ENCODE measurements around the gene IRF2BP1. TPM values are rescaled to one million over a fixed set of nuclear protein-coding genes. Genes with fewer than 3 reads are reported as not detected.
A peak's percentile ranks its signal among the peaks of the same experiment; 100 is the strongest.

The IRF2BP1 gene
- total and polyA plus RNA-seq, 5 donors from 2014 or later: 4.5 to 21.2 (median 5.6) TPM

DNA sequence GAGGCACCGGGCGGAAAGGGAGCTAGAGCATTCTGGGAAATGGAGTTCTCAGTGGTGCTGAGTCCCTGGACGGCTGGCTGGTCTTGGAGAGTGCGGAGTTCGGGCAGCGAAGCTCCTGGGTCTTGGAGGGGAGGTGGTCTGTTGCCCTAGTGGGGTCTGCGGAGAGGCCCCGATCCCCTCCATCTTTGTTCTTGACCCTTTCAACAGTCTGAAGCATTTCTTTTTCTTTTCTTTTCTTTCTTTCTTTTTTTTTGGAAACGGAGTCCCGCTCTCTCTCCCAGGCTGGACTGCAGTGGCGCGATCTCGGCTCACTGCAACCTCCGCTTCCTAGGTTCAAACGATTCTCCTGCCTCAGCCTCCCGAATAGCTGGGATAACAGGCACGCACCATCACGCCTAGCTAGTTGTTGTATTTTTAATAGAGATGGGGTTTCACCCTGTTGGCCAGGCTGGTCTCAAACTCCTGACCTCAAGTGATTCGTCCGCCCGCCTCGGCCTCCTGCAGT is 22.6 kb downstream of the IRF2BP1 start:
- Histone ChIP-seq H3K4me1 (ENCODE audit: control insufficient read depth, insufficient read depth, low read length, poor library complexity, severe bottlenecking) (peaks cover 25% of the 10 kb centered on the region), H3K36me3 (ENCODE audit: control insufficient read depth, insufficient read depth, low read length) (peaks cover 14% of the 10 kb centered on the region), H3K27ac (ENCODE audit: insufficient read depth, low read length, poor library complexity, severe bottlenecking) (no peak overlapping the region), H3K4me3 (ENCODE audit: low read depth, low read length) (peak overlapping the region; percentile 69), H3K27me3 (ENCODE audit: control insufficient read depth, insufficient read depth, low read length) (no peaks in the 10 kb centered on the region), H3K9me3 (ENCODE audit: control insufficient read depth in 2 of 2, low read length in 2 of 2) (no peaks in the 10 kb centered on the region)
- H3K36me3 Mint-ChIP-seq: peaks cover 4% of the 10 kb centered on the region
- H3K27me3 Mint-ChIP-seq: peaks cover 34% of the 10 kb centered on the region
- H3K27ac Mint-ChIP-seq: peak overlapping the region; percentile 92 to 96 (median 94)
- H3K9me3 Mint-ChIP-seq: peaks cover 0 to 5% (median 0%) of the 10 kb centered on the region in 7 donors
- peak overlapping the region; percentile 92 to 98 (median 94) for H3K4me3 Mint-ChIP-seq
- DNase-seq (no peak), ATAC-seq (ENCODE audit: low read depth in 2 of 2) (no peak)
- H3K4me1 Mint-ChIP-seq: peaks cover 0 to 45% (median 20%) of the 10 kb centered on the region in 4 donors

DNA sequence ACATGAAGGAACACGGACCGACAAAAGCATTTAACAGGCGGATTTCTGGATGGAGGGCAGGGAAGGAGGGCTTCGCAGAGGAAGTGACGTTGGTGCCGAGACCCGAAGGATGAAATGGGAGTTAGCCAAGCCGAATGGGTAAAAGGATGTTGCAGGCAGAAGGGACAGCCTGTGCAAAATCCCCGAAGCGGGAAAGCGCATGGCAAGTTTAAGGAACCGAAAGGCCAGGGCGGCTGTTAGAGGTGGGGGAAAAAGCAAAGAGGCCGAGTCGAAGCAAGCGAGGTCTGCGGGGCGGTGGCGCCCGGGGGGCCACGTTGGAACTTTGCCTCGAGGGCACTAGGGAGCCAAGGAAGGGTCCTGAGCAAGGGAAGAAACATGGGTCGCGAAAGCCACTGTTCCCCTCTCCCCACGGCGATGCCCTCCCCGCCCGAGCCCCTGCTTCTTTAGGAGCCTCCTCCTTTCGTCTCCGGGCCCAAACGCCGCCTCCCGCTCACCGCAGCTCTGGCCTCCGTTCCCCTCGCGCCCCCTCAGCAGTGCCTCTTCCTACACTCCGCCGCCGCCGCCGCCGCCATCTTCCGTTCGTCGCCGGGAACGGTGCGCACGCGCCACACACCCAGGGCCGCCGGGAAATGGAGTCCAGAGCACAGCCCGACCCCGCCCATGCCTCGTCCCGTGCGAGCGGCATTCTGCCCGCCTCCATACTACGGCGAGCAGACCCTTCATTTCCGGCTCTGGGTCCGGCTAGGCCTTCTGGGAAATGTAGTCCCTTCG is 23.2 kb downstream of the IRF2BP1 start, which contains the start of gene SYMPK:
Gene SYMPK, minus strand, starts transcription at position 584 of the 771 bp plus-strand sequence. CDS start 8,652 bp downstream, outside the sequence.
- Mint-ChIP-seq H3K27me3 (peaks cover 34% of the 10 kb centered on the region), H3K36me3 (peaks cover 8% of the 10 kb centered on the region), H3K9me3 (peaks cover 0 to 5% (median 0%) of the 10 kb centered on the region in 7 donors), H3K27ac (peak within 1 kb of the TSS; percentile 92 to 96 (median 94)), H3K4me1 (peaks cover 0 to 50% (median 25%) of the 10 kb centered on the region in 4 donors), H3K4me3 (peak within 1 kb of the TSS; percentile 92 to 98 (median 94))
- peak within 1 kb of the TSS; percentile 88 for H3K27ac ChIP-seq (ENCODE audit: insufficient read depth, low read length, poor library complexity, severe bottlenecking)
- H3K27me3 ChIP-seq (ENCODE audit: control insufficient read depth, insufficient read depth, low read length): no peaks in the 10 kb centered on the region
- peak within 1 kb of the TSS; percentile 94 for H3K4me3 ChIP-seq (ENCODE audit: low read depth, low read length)
- H3K9me3 ChIP-seq (ENCODE audit: control insufficient read depth in 2 of 2, low read length in 2 of 2): no peaks in the 10 kb centered on the region
- H3K36me3 ChIP-seq (ENCODE audit: control insufficient read depth, insufficient read depth, low read length): peaks cover 16% of the 10 kb centered on the region
- DNase-seq (peak; percentile 98 to 99 (median 99)), ATAC-seq (ENCODE audit: low read depth in 2 of 2) (peak; percentile 99)
- H3K4me1 ChIP-seq (ENCODE audit: control insufficient read depth, insufficient read depth, low read length, poor library complexity, severe bottlenecking): peaks cover 25% of the 10 kb centered on the region

DNA sequence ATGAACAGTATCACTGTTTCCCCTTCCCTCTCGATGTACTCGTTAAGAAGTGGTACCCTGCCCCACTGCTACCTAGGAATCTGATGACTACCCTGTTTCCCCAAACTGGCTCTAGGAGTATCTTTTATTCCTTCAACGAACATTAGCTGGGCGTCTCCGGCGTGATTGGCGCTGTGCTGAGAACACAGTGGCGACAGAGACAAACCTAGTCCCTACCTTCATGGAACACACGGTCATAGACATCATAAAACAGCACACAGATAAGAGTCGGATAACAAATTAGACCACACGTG is 23.7 kb downstream of the IRF2BP1 start:
- H3K27ac Mint-ChIP-seq: peak overlapping the region; percentile 92 to 96 (median 94)
- peaks cover 8% of the 10 kb centered on the region for H3K36me3 Mint-ChIP-seq
- peaks cover 30% of the 10 kb centered on the region for H3K27me3 Mint-ChIP-seq
- H3K4me1 Mint-ChIP-seq: peaks cover 0 to 50% (median 25%) of the 10 kb centered on the region in 4 donors
- DNase-seq (no peak), ATAC-seq (ENCODE audit: low read depth in 2 of 2) (no peak)
- Histone ChIP-seq H3K36me3 (ENCODE audit: control insufficient read depth, insufficient read depth, low read length) (peaks cover 16% of the 10 kb centered on the region), H3K9me3 (ENCODE audit: control insufficient read depth in 2 of 2, low read length in 2 of 2) (no peaks in the 10 kb centered on the region), H3K27ac (ENCODE audit: insufficient read depth, low read length, poor library complexity, severe bottlenecking) (peak overlapping the region; percentile 88), H3K4me1 (ENCODE audit: control insufficient read depth, insufficient read depth, low read length, poor library complexity, severe bottlenecking) (peaks cover 25% of the 10 kb centered on the region), H3K27me3 (ENCODE audit: control insufficient read depth, insufficient read depth, low read length) (no peaks in the 10 kb centered on the region), H3K4me3 (ENCODE audit: low read depth, low read length) (peak overlapping the region; percentile 94)
- H3K9me3 Mint-ChIP-seq: peaks cover 0 to 5% (median 0%) of the 10 kb centered on the region in 7 donors
- peak overlapping the region; percentile 92 to 98 (median 94) for H3K4me3 Mint-ChIP-seq

DNA sequence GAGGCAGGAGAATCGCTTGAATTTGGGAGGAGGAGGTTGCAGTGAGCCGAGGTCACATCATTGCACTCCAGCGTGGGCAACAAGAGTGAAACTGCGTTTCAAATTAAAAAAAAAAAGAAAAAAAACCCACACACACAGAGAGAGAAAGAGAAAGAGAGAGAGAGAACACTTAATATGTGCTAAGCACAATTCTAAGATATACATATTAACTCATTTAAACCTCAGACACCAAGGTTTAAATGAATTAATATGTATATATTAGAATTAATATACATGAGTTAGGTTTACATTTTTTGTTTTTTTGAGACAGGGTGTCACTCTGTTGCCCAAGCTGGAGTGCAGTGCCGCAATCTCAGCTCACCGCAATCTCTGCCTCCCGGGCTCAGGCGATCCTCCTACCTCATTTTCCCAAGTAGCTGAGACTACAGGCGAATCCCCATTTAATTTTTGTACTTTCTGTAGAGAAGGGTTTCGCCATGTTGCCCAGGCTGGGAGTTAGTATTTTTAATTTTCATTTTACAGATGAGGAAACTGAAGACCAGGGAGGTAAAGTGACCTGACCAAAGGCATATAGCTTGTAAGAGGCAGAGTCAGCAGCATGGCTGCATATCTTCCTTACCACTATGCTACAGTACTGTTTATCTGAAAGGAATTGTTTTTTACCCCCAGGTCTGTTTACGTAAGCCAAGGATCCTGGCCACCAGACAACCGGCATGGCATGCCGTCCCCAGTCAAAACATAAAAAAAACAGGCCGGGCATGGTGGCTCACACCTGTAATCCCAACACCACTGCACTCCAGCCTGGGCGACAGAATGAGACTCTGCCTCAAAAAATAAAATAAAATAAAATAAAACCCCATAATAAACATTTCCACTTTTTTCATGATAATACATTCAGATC is 25.3 kb downstream of the IRF2BP1 start:
- H3K27ac ChIP-seq (ENCODE audit: insufficient read depth, low read length, poor library complexity, severe bottlenecking): peak overlapping the region; percentile 15
- no peaks in the 10 kb centered on the region for H3K27me3 ChIP-seq (ENCODE audit: control insufficient read depth, insufficient read depth, low read length)
- no peak for DNase-seq
- H3K36me3 ChIP-seq (ENCODE audit: control insufficient read depth, insufficient read depth, low read length): peaks cover 19% of the 10 kb centered on the region
- peaks cover 0 to 55% (median 25%) of the 10 kb centered on the region in 4 donors for H3K4me1 Mint-ChIP-seq
- peak overlapping the region; percentile 66 to 78 (median 71) for H3K4me3 Mint-ChIP-seq
- H3K27ac Mint-ChIP-seq: peak overlapping the region in 1 of 3 donors; percentile 35
- H3K4me1 ChIP-seq (ENCODE audit: control insufficient read depth, insufficient read depth, low read length, poor library complexity, severe bottlenecking): peaks cover 25% of the 10 kb centered on the region
- H3K4me3 ChIP-seq (ENCODE audit: low read depth, low read length): no peak overlapping the region
- H3K27me3 Mint-ChIP-seq: peaks cover 21% of the 10 kb centered on the region
- H3K9me3 Mint-ChIP-seq: peaks cover 0 to 5% (median 0%) of the 10 kb centered on the region in 7 donors
- no peak for ATAC-seq (ENCODE audit: low read depth in 2 of 2)
- peaks cover 8% of the 10 kb centered on the region for H3K36me3 Mint-ChIP-seq
- no peaks in the 10 kb centered on the region for H3K9me3 ChIP-seq (ENCODE audit: control insufficient read depth in 2 of 2, low read length in 2 of 2)

DNA sequence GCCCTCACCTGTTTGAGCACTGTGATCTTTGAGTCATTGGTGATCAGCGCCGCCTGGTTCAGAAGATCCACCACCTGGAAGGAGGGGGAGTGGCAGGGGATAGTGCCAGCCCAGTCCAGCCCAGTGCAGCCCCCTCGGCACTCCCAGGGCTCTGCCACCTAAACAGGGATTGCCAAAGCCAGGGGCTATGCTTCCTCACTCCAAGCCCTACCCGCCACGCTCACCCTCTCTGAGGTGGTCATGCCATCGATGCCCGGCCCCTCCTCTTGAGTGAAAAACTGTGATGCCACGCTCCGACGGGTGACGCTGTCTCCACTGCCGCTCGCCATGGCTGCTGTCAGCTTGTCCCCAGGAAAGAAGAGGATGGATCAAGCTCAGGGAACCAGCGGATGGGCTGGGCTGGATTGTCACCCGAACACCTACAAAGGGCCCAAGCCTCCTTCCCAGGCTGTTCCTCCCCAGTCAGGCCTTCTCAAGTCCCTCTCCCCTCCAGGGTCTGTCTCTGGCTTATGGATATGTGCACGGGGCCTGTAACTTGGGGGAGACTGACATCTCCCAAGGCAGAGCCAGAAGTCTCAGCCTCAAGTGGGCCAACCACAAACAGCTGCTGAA is 31.7 kb downstream of the IRF2BP1 start:
- ATAC-seq (ENCODE audit: low read depth in 2 of 2) (no peak), DNase-seq (no peak)
- H3K27ac Mint-ChIP-seq: no peak overlapping the region
- H3K27me3 Mint-ChIP-seq: no peaks in the 10 kb centered on the region
- H3K36me3 Mint-ChIP-seq: peaks cover 28% of the 10 kb centered on the region
- Histone ChIP-seq H3K4me3 (ENCODE audit: low read depth, low read length) (no peak overlapping the region), H3K9me3 (ENCODE audit: control insufficient read depth in 2 of 2, low read length in 2 of 2) (no peaks in the 10 kb centered on the region), H3K4me1 (ENCODE audit: control insufficient read depth, insufficient read depth, low read length, poor library complexity, severe bottlenecking) (no peaks in the 10 kb centered on the region), H3K27me3 (ENCODE audit: control insufficient read depth, insufficient read depth, low read length) (no peaks in the 10 kb centered on the region), H3K27ac (ENCODE audit: insufficient read depth, low read length, poor library complexity, severe bottlenecking) (no peak overlapping the region), H3K36me3 (ENCODE audit: control insufficient read depth, insufficient read depth, low read length) (peaks cover 60% of the 10 kb centered on the region)
- peaks cover 0 to 15% (median 6%) of the 10 kb centered on the region in 4 donors for H3K4me1 Mint-ChIP-seq
- no peaks in the 10 kb centered on the region for H3K9me3 Mint-ChIP-seq
- H3K4me3 Mint-ChIP-seq: no peak overlapping the region

DNA sequence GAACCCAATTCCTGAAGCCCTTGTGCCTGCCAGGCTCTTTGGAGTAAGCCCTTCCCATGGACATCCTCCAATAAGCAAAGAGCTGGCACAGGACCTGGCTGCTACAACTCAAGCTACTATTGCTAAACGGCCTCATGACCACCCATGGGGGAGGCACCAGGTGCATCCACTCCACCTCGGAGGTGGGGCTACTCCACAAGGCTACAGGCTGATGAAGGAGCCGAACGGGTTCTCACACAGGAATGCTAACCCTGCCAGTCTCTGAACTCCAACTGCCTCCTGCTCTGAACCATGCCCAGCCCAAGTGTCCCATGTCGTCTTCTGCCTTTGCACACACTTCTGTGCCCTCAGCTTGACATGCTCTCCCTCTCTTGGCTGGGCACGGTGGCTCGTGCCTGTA is 33.0 kb downstream of the IRF2BP1 start:
- Mint-ChIP-seq H3K36me3 (peaks cover 29% of the 10 kb centered on the region), H3K27me3 (no peaks in the 10 kb centered on the region), H3K4me1 (peaks cover 0 to 6% (median 2%) of the 10 kb centered on the region in 4 donors), H3K27ac (no peak overlapping the region), H3K9me3 (no peaks in the 10 kb centered on the region), H3K4me3 (no peak overlapping the region)
- no peak overlapping the region for H3K27ac ChIP-seq (ENCODE audit: insufficient read depth, low read length, poor library complexity, severe bottlenecking)
- no peaks in the 10 kb centered on the region for H3K27me3 ChIP-seq (ENCODE audit: control insufficient read depth, insufficient read depth, low read length)
- H3K4me3 ChIP-seq (ENCODE audit: low read depth, low read length): no peak overlapping the region
- DNase-seq: no peak
- H3K9me3 ChIP-seq (ENCODE audit: control insufficient read depth in 2 of 2, low read length in 2 of 2): no peaks in the 10 kb centered on the region
- no peaks in the 10 kb centered on the region for H3K4me1 ChIP-seq (ENCODE audit: control insufficient read depth, insufficient read depth, low read length, poor library complexity, severe bottlenecking)
- H3K36me3 ChIP-seq (ENCODE audit: control insufficient read depth, insufficient read depth, low read length): peaks cover 63% of the 10 kb centered on the region
- ATAC-seq (ENCODE audit: low read depth in 2 of 2): no peak

DNA sequence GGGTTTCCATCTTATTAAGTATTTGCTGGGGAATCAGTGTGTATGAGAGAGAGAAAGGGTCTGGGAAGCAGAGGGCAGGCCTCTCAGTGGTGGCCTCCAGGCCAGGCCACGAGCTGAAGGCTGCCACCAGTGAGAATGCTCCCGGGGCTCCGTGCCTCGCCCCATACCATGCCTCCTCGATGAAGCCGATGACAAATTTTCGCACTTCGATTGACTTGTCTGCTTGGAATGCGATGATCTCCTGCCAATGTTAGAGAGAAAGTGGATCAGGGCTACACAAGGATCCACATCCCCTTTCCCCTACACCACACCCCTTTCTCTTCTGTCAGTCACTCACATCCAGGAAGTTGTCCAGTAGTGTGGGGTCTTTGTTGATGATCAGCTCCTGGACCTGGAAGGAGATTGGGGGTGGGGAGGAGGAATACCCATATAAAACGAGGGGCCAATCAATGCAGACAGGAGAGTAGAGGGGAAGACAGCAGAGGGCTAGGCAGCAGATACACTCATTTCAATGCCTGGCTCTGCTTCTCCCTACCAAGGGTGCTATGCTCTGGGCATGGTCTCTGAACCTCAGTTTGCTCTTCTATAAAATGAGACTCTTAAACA is 33.7 kb downstream of the IRF2BP1 start:
- H3K4me3 Mint-ChIP-seq: no peak overlapping the region
- no peak for DNase-seq
- H3K36me3 Mint-ChIP-seq: peaks cover 32% of the 10 kb centered on the region
- Histone ChIP-seq H3K9me3 (ENCODE audit: control insufficient read depth in 2 of 2, low read length in 2 of 2) (no peaks in the 10 kb centered on the region), H3K27ac (ENCODE audit: insufficient read depth, low read length, poor library complexity, severe bottlenecking) (no peak overlapping the region), H3K4me3 (ENCODE audit: low read depth, low read length) (no peak overlapping the region), H3K27me3 (ENCODE audit: control insufficient read depth, insufficient read depth, low read length) (no peaks in the 10 kb centered on the region), H3K36me3 (ENCODE audit: control insufficient read depth, insufficient read depth, low read length) (peaks cover 70% of the 10 kb centered on the region), H3K4me1 (ENCODE audit: control insufficient read depth, insufficient read depth, low read length, poor library complexity, severe bottlenecking) (no peaks in the 10 kb centered on the region)
- H3K4me1 Mint-ChIP-seq: peaks cover 0 to 5% (median under 1%) of the 10 kb centered on the region in 4 donors
- H3K27ac Mint-ChIP-seq: no peak overlapping the region
- H3K27me3 Mint-ChIP-seq: no peaks in the 10 kb centered on the region
- H3K9me3 Mint-ChIP-seq: no peaks in the 10 kb centered on the region
- ATAC-seq (ENCODE audit: low read depth in 2 of 2): no peak

Data from CD4-positive, CD25-positive, alpha-beta regulatory T cell (primary cell).